H9 (cell line): ENCODE data around the gene DISC1. TPM values are rescaled to one million over a fixed set of nuclear protein-coding genes. Genes with fewer than 3 reads are reported as not detected.

Source experiments
- DNase-seq: peaks from one replicate; pipeline ENCODE4 v3.0.0-alpha.2; 2017
- H2AFZ ChIP-seq: one replicate; pipeline ENCODE4 v1.6.1; 2013; ENCODE audit warnings: mild to moderate bottlenecking, low read length, control low read depth, moderate library complexity
- H2AK5ac ChIP-seq: 2 replicates; pipeline ENCODE4 v1.6.1; 2013; ENCODE audit warnings: low read length, control low read depth, mixed read lengths; ENCODE audit not compliant: insufficient read length
- H2BK120ac ChIP-seq: one replicate; pipeline ENCODE4 v1.6.1; 2013; ENCODE audit warnings: low read depth, mild to moderate bottlenecking, low read length, control low read depth, inconsistent platforms; ENCODE audit not compliant: poor library complexity, severe bottlenecking
- H2BK12ac ChIP-seq: 2 replicates; pipeline ENCODE4 v1.6.1; 2013; ENCODE audit warnings: low read length, control low read depth, mixed read lengths, low read depth; ENCODE audit not compliant: insufficient read length
- H2BK15ac ChIP-seq: 2 replicates; pipeline ENCODE4 v1.6.1; 2013; ENCODE audit warnings: low read depth, low read length, control low read depth
- H2BK20ac ChIP-seq: one replicate; pipeline ENCODE4 v1.6.1; 2013; ENCODE audit warnings: low read depth, mild to moderate bottlenecking, low read length, control low read depth, inconsistent platforms; ENCODE audit not compliant: poor library complexity, severe bottlenecking
- H2BK5ac ChIP-seq: 2 replicates; pipeline ENCODE4 v1.6.1; 2013; ENCODE audit warnings: low read length, control low read depth, mixed read lengths; ENCODE audit not compliant: insufficient read length
- H3K14ac ChIP-seq: 2 replicates; pipeline ENCODE4 v1.6.1; 2013; ENCODE audit warnings: low read length, control low read depth; ENCODE audit not compliant: insufficient read depth
- H3K18ac ChIP-seq: 2 replicates; pipeline ENCODE4 v1.6.1; 2013; ENCODE audit warnings: low read depth, mild to moderate bottlenecking, mixed read lengths, low read length, control low read depth; ENCODE audit not compliant: insufficient read length
- H3K23ac ChIP-seq: 2 replicates; pipeline ENCODE4 v1.6.1; 2013; ENCODE audit warnings: low read length, control low read depth, mixed read lengths, low read depth; ENCODE audit not compliant: insufficient read length
- H3K23me2 ChIP-seq: 2 replicates; pipeline ENCODE4 v1.6.1; 2013; ENCODE audit warnings: low read depth, mild to moderate bottlenecking, mixed read lengths, low read length, control low read depth; ENCODE audit not compliant: insufficient read length, poor library complexity, severe bottlenecking
- H3K27ac ChIP-seq: 2 replicates; pipeline ENCODE4 v1.5.1; 2013; ENCODE audit warnings: low read length, control low read depth, mixed read lengths, low read depth; ENCODE audit not compliant: insufficient read length
- H3K27me3 ChIP-seq: 2 replicates; pipeline ENCODE4 v1.6.1; 2013; ENCODE audit warnings: low read length, control low read depth, inconsistent platforms; ENCODE audit not compliant: insufficient read depth
- H3K4ac ChIP-seq: 2 replicates; pipeline ENCODE4 v1.6.1; 2013; ENCODE audit warnings: low read depth, mild to moderate bottlenecking, control low read depth, inconsistent platforms, low read length, moderate library complexity
- H3K4me1 ChIP-seq: 2 replicates; pipeline ENCODE4 v1.6.1; 2013; ENCODE audit warnings: low read length, control low read depth, inconsistent platforms; ENCODE audit not compliant: insufficient read depth
- H3K4me2 ChIP-seq: 2 replicates; pipeline ENCODE4 v1.6.1; 2013; ENCODE audit warnings: low read length, control low read depth, mixed read lengths; ENCODE audit not compliant: insufficient read length, insufficient read depth
- H3K56ac ChIP-seq: 2 replicates; pipeline ENCODE4 v1.6.1; 2013; ENCODE audit warnings: low read depth, mild to moderate bottlenecking, mixed read lengths, low read length, control low read depth; ENCODE audit not compliant: insufficient read length
- H3K79me1 ChIP-seq: 2 replicates; pipeline ENCODE4 v1.6.1; 2013; ENCODE audit warnings: low read depth, mild to moderate bottlenecking, moderate library complexity, low read length, control low read depth, inconsistent platforms; ENCODE audit not compliant: insufficient read depth, poor library complexity, severe bottlenecking
- H3K79me2 ChIP-seq: 2 replicates; pipeline ENCODE4 v1.6.1; 2013; ENCODE audit warnings: low read length, control low read depth, inconsistent platforms; ENCODE audit not compliant: insufficient read depth
- H3K9ac ChIP-seq: 2 replicates; pipeline ENCODE4 v1.6.1; 2013; ENCODE audit warnings: low read length, control low read depth, mixed read lengths; ENCODE audit not compliant: insufficient read length; ENCODE audit errors: extremely low read depth
- H3K9me3 ChIP-seq: one replicate; pipeline ENCODE4 v1.6.1; 2013; ENCODE audit warnings: low read depth, low read length, inconsistent platforms; ENCODE audit not compliant: control insufficient read depth
- H3T11ph ChIP-seq: one replicate; pipeline ENCODE4 v1.6.1; 2013; ENCODE audit warnings: mild to moderate bottlenecking, low read length, control low read depth, inconsistent platforms
- H4K20me1 ChIP-seq: one replicate; pipeline ENCODE4 v1.6.1; 2013; ENCODE audit not compliant: control insufficient read depth, insufficient read length, insufficient read depth
- H4K5ac ChIP-seq: 2 replicates; pipeline ENCODE4 v1.6.1; 2013; ENCODE audit warnings: low read depth, mild to moderate bottlenecking, mixed read lengths, low read length, control low read depth; ENCODE audit not compliant: insufficient read length
- H4K8ac ChIP-seq: replicated peaks from 2 replicates; pipeline ENCODE4 v1.6.1; 2013; ENCODE audit warnings: low read length, control low read depth, mixed read lengths, low read depth; ENCODE audit not compliant: insufficient read length
- H4K91ac ChIP-seq: 2 replicates; pipeline ENCODE4 v1.6.1; 2013; ENCODE audit warnings: low read depth, mild to moderate bottlenecking, moderate library complexity, mixed read lengths, low read length, control low read depth; ENCODE audit not compliant: insufficient read length
- H3K27ac Mint-ChIP-seq, 3 experiments: 2 replicates in 2 of 3; 3 replicates in 1 of 3; pipeline ENCODE4 v1.8.0; 2020 to 2021; ENCODE audit warnings: mixed read lengths in 3 of 3, mild to moderate bottlenecking in 1 of 3, moderate library complexity in 1 of 3
- H3K27me3 Mint-ChIP-seq: 2 replicates; pipeline ENCODE4 v1.8.0; 2021; ENCODE audit warnings: low read depth, mild to moderate bottlenecking, moderate library complexity, mixed read lengths
- H3K36me3 Mint-ChIP-seq, 3 experiments: 2 replicates in 2 of 3; 3 replicates in 1 of 3; pipeline ENCODE4 v1.8.0; 2020 to 2021; ENCODE audit warnings: low read depth in 3 of 3, mixed read lengths in 3 of 3; ENCODE audit not compliant: insufficient read depth in 1 of 3
- H3K4me1 Mint-ChIP-seq, 2 experiments: 2 replicates each; pipeline ENCODE4 v1.8.0; 2020; ENCODE audit warnings: mixed read lengths in 2 of 2
- H3K4me3 Mint-ChIP-seq, 2 experiments: 2 replicates in 1 of 2; 3 replicates in 1 of 2; pipeline ENCODE4 v1.8.0; 2020 to 2021; ENCODE audit warnings: mild to moderate bottlenecking in 2 of 2, mixed read lengths in 2 of 2, moderate library complexity in 1 of 2
- H3K9me3 Mint-ChIP-seq, 2 experiments: 2 replicates in 1 of 2; 3 replicates in 1 of 2; pipeline ENCODE4 v1.8.0; 2020; ENCODE audit warnings: mild to moderate bottlenecking in 2 of 2, mixed read lengths in 2 of 2, moderate library complexity in 1 of 2
- CTCF ChIP-seq: fragments of 200-600 bp; sonication (generic); conservative IDR thresholded peaks from 3 replicates; pipeline ENCODE4 v1.8.0; 2021; ENCODE audit warnings: antibody characterized with exemption, mild to moderate bottlenecking
- WGBS: extraction: QIAGEN DNeasy Blood & Tissue Kit; methylation state at CpG from one replicate; pipeline ENCODE4 v1.1.7; 2013; ENCODE audit warnings: missing lambda C conversion rate, low lambda C conversion rate, mixed read lengths; ENCODE audit not compliant: insufficient read length; ENCODE audit errors: extremely low coverage; 5-methylcytosine and 5-hydroxymethylcytosine counted together
- total RNA-seq: library from RNA; stranded (reverse); gene quantifications from 2 replicates; pipeline ENCODE4 v1.2.1, GENCODE V29; 2021

DISC1 gene
- total RNA-seq, 1 experiment from 2014 or later, result 2.5 TPM

GRCh38 chr1:231850786-231851185 lies 224.2 kb downstream of the DISC1 start:
- no peaks in the 10 kb centered on the region for H3K79me2 ChIP-seq
- H2BK15ac ChIP-seq, result no peak overlapping the region
- no peak overlapping the region for H3K56ac ChIP-seq
- H3K18ac ChIP-seq, result no peak overlapping the region
- no peak overlapping the region for H4K8ac ChIP-seq
- H2AK5ac ChIP-seq, result no peak overlapping the region
- Mint-ChIP-seq H3K36me3 (no peaks in the 10 kb centered on the region), H3K27ac (no peak overlapping the region), H3K27me3 (peaks cover 13% of the 10 kb centered on the region), H3K4me1 (peaks cover 6 to 7% of the 10 kb centered on the region in 2 experiments), H3K4me3 (no peak overlapping the region), H3K9me3 (no peaks in the 10 kb centered on the region)
- H3K4me2 ChIP-seq, result no peak overlapping the region
- H3K4me1 ChIP-seq, result no peaks in the 10 kb centered on the region
- no peak overlapping the region for H3K27ac ChIP-seq
- H4K91ac ChIP-seq, result no peak overlapping the region
- H3K9ac ChIP-seq, result no peak overlapping the region
- no peak overlapping the region for H4K5ac ChIP-seq
- no peak overlapping the region for H2AFZ ChIP-seq
- H4K20me1 ChIP-seq, result no peaks in the 10 kb centered on the region
- no peak overlapping the region for H2BK5ac ChIP-seq
- DNase-seq, result no peak
- no peak overlapping the region for H3T11ph ChIP-seq
- H2BK20ac ChIP-seq, result no peak overlapping the region
- H3K9me3 ChIP-seq, result no peaks in the 10 kb centered on the region
- H3K14ac ChIP-seq, result no peak overlapping the region
- no peaks in the 10 kb centered on the region for H3K79me1 ChIP-seq
- no peaks in the 10 kb centered on the region for H3K23me2 ChIP-seq
- no CpG with 5 or more reads among the region's 5 CpGs for WGBS
- no peaks in the 10 kb centered on the region for H3K27me3 ChIP-seq
- H2BK120ac ChIP-seq, result no peak overlapping the region
- no peak overlapping the region for H3K23ac ChIP-seq
- H3K4ac ChIP-seq, result no peak overlapping the region
- no peak for TF ChIP-seq CTCF
- no peak overlapping the region for H2BK12ac ChIP-seq
